HG03280 (cell line): ENCODE data around the gene FGF14.

ENCODE experiments used
- ATAC-seq: cut with Tn5 transposase; IDR thresholded peaks from one replicate; pipeline ENCODE4 v1.9.1; 2021; ENCODE audit warnings: mild to moderate bottlenecking, moderate library complexity; ENCODE audit not compliant: unreplicated experiment

FGF14 gene

GRCh38 chr13:101817898-101818297, 584.0 kb downstream of the FGF14 start:
- ATAC-seq = no peak

GRCh38 chr13:101811881-101812280, 590.0 kb downstream of the FGF14 start:
- no peak for ATAC-seq

GRCh38 chr13:101811284-101811839, 590.5 kb downstream of the FGF14 start:
- ATAC-seq = no peak

GRCh38 chr13:101799196-101799595, 602.7 kb downstream of the FGF14 start:
- ATAC-seq = no peak

GRCh38 chr13:101798437-101798836, 603.4 kb downstream of the FGF14 start:
- ATAC-seq = no peak

- no peak for ATAC-seq
Measured at GRCh38 chr13:101795460-101795859, 606.4 kb downstream of the FGF14 start.

- ATAC-seq = no peak
Measured at GRCh38 chr13:101795025-101795424, 606.8 kb downstream of the FGF14 start.

GRCh38 chr13:101792189-101792588, 609.7 kb downstream of the FGF14 start:
- ATAC-seq = no peak

- peak; percentile 74 for ATAC-seq
Measured at GRCh38 chr13:101785858-101786257, 616.0 kb downstream of the FGF14 start.

- ATAC-seq = no peak
Measured at GRCh38 chr13:101784313-101784712, 617.5 kb downstream of the FGF14 start.

GRCh38 chr13:101783554-101783953, 618.3 kb downstream of the FGF14 start:
- ATAC-seq = no peak

GRCh38 chr13:101780211-101780610, 621.6 kb downstream of the FGF14 start:
- no peak for ATAC-seq

GRCh38 chr13:101779147-101779546, 622.7 kb downstream of the FGF14 start:
- no peak for ATAC-seq

GRCh38 chr13:101775267-101775666, 626.6 kb downstream of the FGF14 start:
- no peak for ATAC-seq

- ATAC-seq = no peak
Measured at GRCh38 chr13:101774393-101774792, 627.5 kb downstream of the FGF14 start.

GRCh38 chr13:101773062-101773461, 628.8 kb downstream of the FGF14 start:
- ATAC-seq = no peak

- ATAC-seq = no peak
Measured at GRCh38 chr13:101767131-101767530, 634.7 kb downstream of the FGF14 start.

- ATAC-seq = no peak
Measured at GRCh38 chr13:101763191-101763590, 638.7 kb downstream of the FGF14 start.

GRCh38 chr13:101757446-101758039, 644.3 kb downstream of the FGF14 start:
- ATAC-seq = no peak

GRCh38 chr13:101755228-101755887, 646.5 kb downstream of the FGF14 start:
- no peak for ATAC-seq

- ATAC-seq = no peak
Measured at GRCh38 chr13:101752432-101752831, 649.4 kb downstream of the FGF14 start.

- peak; percentile 51 for ATAC-seq
Measured at GRCh38 chr13:101751488-101751887, 650.4 kb downstream of the FGF14 start.
